ENCODE data around the gene OR5D18. TPM values are rescaled to one million over a fixed set of nuclear protein-coding genes. Genes with fewer than 3 reads are reported as not detected.

Gene OR5D18
- not detected for polyA plus RNA-seq (2012; ENCODE audit: missing spikeins)

- FAIRE-seq (no peak), DNase-seq (ENCODE audit: insufficient read length) (no peak)
- TF ChIP-seq POLR2A (IDR thresholded peaks at IDR 0.05; ENCODE audit: low read depth, low read length) (no peak), TAF1 (IDR thresholded peaks at IDR 0.05; ENCODE audit: borderline replicate concordance, low read depth, low read length) (no peak), POLR2AphosphoS5 (IDR thresholded peaks at IDR 0.05; ENCODE audit: low read depth, low read length) (no peak)
These were observed at the start of gene OR5D18 for GRCh38 chr11:55819330-55819729. TSS of gene OR5D18 (plus strand) at chr11:55819630. CDS start at chr11:55819630, 0 bp downstream.

- FAIRE-seq (no peak), DNase-seq (ENCODE audit: insufficient read length) (no peak)
- TF ChIP-seq POLR2A (IDR thresholded peaks at IDR 0.05; ENCODE audit: low read depth, low read length) (no peak), TAF1 (IDR thresholded peaks at IDR 0.05; ENCODE audit: borderline replicate concordance, low read depth, low read length) (no peak), POLR2AphosphoS5 (IDR thresholded peaks at IDR 0.05; ENCODE audit: low read depth, low read length) (no peak)
These were observed 46.3 kb upstream of the OR5D18 start, which contains the start of gene OR5D13 for GRCh38 chr11:55773138-55773537. TSS of gene OR5D13 (plus strand) at chr11:55773438. CDS start at chr11:55773438, 0 bp downstream.

DNA sequence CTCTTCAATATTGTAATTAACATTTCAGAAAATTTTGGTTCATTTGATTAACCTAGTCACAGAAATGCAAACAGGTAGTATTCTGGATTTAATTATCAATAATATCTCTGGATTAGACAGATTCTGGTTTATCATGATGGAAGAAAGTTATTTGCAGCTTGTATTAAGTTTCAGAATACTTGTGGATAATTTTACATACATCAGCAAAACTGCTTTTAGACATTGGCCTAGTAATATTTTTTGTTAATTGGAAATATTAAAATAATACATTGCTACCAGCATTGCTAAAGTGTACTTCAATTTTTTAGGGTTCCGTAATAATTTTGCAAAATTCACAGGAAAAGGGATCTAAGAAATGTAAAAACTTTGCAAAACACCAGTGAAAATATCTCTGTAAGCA lies 27.8 kb upstream of the OR5D18 start:
- FAIRE-seq (no peak), DNase-seq (ENCODE audit: insufficient read length) (no peak)
- no peak for TF ChIP-seq TAF1 (IDR thresholded peaks at IDR 0.05; ENCODE audit: borderline replicate concordance, low read depth, low read length)
- TF ChIP-seq POLR2AphosphoS5 (IDR thresholded peaks at IDR 0.05; ENCODE audit: low read depth, low read length) = no peak
- TF ChIP-seq POLR2A (IDR thresholded peaks at IDR 0.05; ENCODE audit: low read depth, low read length) = no peak

- TF ChIP-seq POLR2A (IDR thresholded peaks at IDR 0.05; ENCODE audit: low read depth, low read length) = no peak
- TF ChIP-seq TAF1 (IDR thresholded peaks at IDR 0.05; ENCODE audit: borderline replicate concordance, low read depth, low read length) = no peak
- no peak for TF ChIP-seq POLR2AphosphoS5 (IDR thresholded peaks at IDR 0.05; ENCODE audit: low read depth, low read length)
- FAIRE-seq (no peak), DNase-seq (ENCODE audit: insufficient read length) (no peak)
These were observed 26.1 kb upstream of the OR5D18 start for GRCh38 chr11:55793321-55793720.

DNA sequence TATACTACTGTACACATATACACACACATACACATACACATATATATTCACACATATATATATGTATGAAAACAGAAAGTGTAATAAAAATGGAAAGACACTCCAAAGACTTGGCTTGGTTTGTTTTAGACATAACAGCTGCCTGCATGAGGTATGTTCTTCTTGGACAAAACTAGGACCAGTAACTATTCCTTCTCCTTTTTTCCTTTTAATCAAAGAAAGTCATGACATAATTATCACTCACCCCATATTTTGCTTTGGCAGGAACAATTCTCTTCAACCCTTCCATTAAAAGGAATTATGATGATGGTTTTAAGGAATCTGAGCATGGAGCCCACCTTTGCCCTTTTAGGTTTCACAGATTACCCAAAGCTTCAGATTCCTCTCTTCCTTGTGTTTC lies 24.2 kb upstream of the OR5D18 start, which contains the start of gene OR5D14:
Gene OR5D14 (plus strand): TSS at position 301 of the 400 bp plus-strand sequence. CDS start 0 bp downstream, at position 301.
- DNase-seq (ENCODE audit: insufficient read length) = no peak
- no peak for TF ChIP-seq TAF1 (IDR thresholded peaks at IDR 0.05; ENCODE audit: borderline replicate concordance, low read depth, low read length)
- no peak for TF ChIP-seq POLR2A (IDR thresholded peaks at IDR 0.05; ENCODE audit: low read depth, low read length)
- TF ChIP-seq POLR2AphosphoS5 (IDR thresholded peaks at IDR 0.05; ENCODE audit: low read depth, low read length) = no peak
- FAIRE-seq = no peak

DNA sequence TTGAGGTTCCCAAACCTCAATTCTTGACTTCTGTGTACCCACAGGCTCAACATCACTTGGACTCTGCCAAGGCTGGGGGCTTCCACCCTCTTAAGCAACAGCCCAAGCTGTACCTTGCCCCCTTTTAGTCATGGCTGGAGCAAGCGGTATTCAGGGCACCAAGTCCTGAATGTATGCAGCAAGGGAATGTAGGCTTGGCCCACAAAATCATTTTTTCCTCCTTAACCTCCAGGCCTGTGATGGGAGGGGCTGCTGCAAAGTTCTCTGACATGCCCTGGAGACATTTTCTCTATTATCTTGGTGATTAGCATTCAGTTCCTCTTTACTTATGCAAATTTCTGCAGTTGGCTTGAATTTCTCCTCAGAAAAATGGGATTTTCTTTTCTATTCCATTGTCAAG lies 13.2 kb upstream of the OR5D18 start:
- TF ChIP-seq POLR2AphosphoS5 (IDR thresholded peaks at IDR 0.05; ENCODE audit: low read depth, low read length) = no peak
- FAIRE-seq (no peak), DNase-seq (ENCODE audit: insufficient read length) (no peak)

GRCh38 chr11:55811067-55811466 lies 8.4 kb upstream of the OR5D18 start, which contains the start of gene OR5L1:
TSS of gene OR5L1 (plus strand) at chr11:55811367. CDS start at chr11:55811467, 100 bp downstream.
- no peak for TF ChIP-seq POLR2A (IDR thresholded peaks at IDR 0.05; ENCODE audit: low read depth, low read length)
- TF ChIP-seq TAF1 (IDR thresholded peaks at IDR 0.05; ENCODE audit: borderline replicate concordance, low read depth, low read length) = no peak
- TF ChIP-seq POLR2AphosphoS5 (IDR thresholded peaks at IDR 0.05; ENCODE audit: low read depth, low read length) = no peak
- FAIRE-seq (no peak), DNase-seq (ENCODE audit: insufficient read length) (no peak)

GRCh38 chr11:55826919-55827318 lies 7.5 kb downstream of the OR5D18 start, which contains the start of gene OR5L2:
TSS of gene OR5L2 (plus strand) at chr11:55827219. CDS start at chr11:55827219, 0 bp downstream.
- TF ChIP-seq TAF1 (IDR thresholded peaks at IDR 0.05; ENCODE audit: borderline replicate concordance, low read depth, low read length) (no peak), POLR2AphosphoS5 (IDR thresholded peaks at IDR 0.05; ENCODE audit: low read depth, low read length) (no peak), POLR2A (IDR thresholded peaks at IDR 0.05; ENCODE audit: low read depth, low read length) (no peak)
- DNase-seq (ENCODE audit: insufficient read length) = no peak
- FAIRE-seq = peak; percentile 36

- FAIRE-seq = no peak
- no peak for DNase-seq (ENCODE audit: insufficient read length)
- no peak for TF ChIP-seq TAF1 (IDR thresholded peaks at IDR 0.05; ENCODE audit: borderline replicate concordance, low read depth, low read length)
- no peak for TF ChIP-seq POLR2AphosphoS5 (IDR thresholded peaks at IDR 0.05; ENCODE audit: low read depth, low read length)
- TF ChIP-seq POLR2A (IDR thresholded peaks at IDR 0.05; ENCODE audit: low read depth, low read length) = no peak
These were observed 19.0 kb downstream of the OR5D18 start, which contains the start of gene OR5D16 for GRCh38 chr11:55838452-55838851. TSS of gene OR5D16 (plus strand) at chr11:55838752. CDS start at chr11:55838752, 0 bp downstream.

- TF ChIP-seq POLR2AphosphoS5 (IDR thresholded peaks at IDR 0.05; ENCODE audit: low read depth, low read length) (no peak), TAF1 (IDR thresholded peaks at IDR 0.05; ENCODE audit: borderline replicate concordance, low read depth, low read length) (no peak), POLR2A (IDR thresholded peaks at IDR 0.05; ENCODE audit: low read depth, low read length) (no peak)
- FAIRE-seq (no peak), DNase-seq (ENCODE audit: insufficient read length) (no peak)
These were observed 28.0 kb downstream of the OR5D18 start for GRCh38 chr11:55847453-55847852.

- TF ChIP-seq TAF1 (IDR thresholded peaks at IDR 0.05; ENCODE audit: borderline replicate concordance, low read depth, low read length) = no peak
- no peak for TF ChIP-seq POLR2AphosphoS5 (IDR thresholded peaks at IDR 0.05; ENCODE audit: low read depth, low read length)
- no peak for TF ChIP-seq POLR2A (IDR thresholded peaks at IDR 0.05; ENCODE audit: low read depth, low read length)
- FAIRE-seq (no peak), DNase-seq (ENCODE audit: insufficient read length) (no peak)
These were observed 29.6 kb downstream of the OR5D18 start for GRCh38 chr11:55849037-55849436.

DNA sequence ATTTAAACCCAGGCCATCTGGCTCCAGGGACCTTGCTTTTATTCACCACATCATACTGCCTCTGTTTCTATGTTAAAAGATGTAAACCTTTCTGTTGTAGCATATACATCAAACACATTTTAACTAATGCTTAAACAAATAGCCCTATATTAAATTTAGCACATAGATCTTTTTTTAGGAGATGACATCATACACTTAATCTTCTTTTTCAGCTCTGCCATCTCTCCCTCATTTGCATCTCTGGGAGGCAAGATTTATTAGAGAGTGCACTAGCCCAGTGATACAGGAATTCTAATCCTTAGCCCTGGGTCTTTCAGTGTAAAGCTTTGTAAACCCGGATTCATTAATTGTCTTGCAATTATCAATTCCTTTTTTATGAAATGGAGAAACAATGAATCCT lies 32.7 kb downstream of the OR5D18 start:
- FAIRE-seq = no peak
- DNase-seq (ENCODE audit: insufficient read length) = no peak
- TF ChIP-seq POLR2AphosphoS5 (IDR thresholded peaks at IDR 0.05; ENCODE audit: low read depth, low read length) = no peak
- TF ChIP-seq TAF1 (IDR thresholded peaks at IDR 0.05; ENCODE audit: borderline replicate concordance, low read depth, low read length) = no peak
- no peak for TF ChIP-seq POLR2A (IDR thresholded peaks at IDR 0.05; ENCODE audit: low read depth, low read length)
